HL-60/S4 treated with phorbol 12-myristate 13-acetate at 8.2 ng/mL for 4 days and 3 days (cell line): ENCODE measurements around the gene ACOX3.
"Not testable (repeated sequence)": the region's sequence is repeated elsewhere in the genome, so short reads cannot be mapped to it uniquely, and the experiment has no call there.

ENCODE experiments used
- in situ Hi-C: fragments of 300-500 bp; cut with MboI; formaldehyde crosslinking; loops from 2 replicates; pipeline ENCODE4 v1.15.0; 2022; ENCODE audit warnings: low sequenced_read_pairs

The ACOX3 gene

DNA sequence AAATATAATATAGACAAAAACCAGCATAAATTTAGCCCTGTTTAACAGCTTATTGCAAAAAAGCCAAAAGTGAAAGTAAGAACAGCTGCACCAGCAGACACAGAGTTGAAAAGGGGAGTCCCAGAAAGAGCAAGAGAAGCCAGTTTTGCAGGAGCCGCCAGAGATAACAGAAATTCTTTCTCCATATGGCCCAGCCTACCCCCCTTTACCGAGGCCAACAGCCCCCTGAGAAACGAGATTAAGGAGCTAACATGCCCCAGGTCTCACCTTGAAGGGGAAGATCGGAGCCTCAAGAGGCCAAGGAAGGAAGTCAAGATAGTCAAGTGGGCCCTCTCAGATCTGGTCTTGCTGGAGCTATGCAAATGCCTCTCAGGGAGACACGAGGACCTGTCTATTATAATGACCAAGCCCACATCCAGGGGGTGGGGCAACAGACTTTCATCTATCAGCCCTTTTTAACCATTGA lies 4.8 kb downstream of the ACOX3 start:
- in situ Hi-C loops = no loop called here

DNA sequence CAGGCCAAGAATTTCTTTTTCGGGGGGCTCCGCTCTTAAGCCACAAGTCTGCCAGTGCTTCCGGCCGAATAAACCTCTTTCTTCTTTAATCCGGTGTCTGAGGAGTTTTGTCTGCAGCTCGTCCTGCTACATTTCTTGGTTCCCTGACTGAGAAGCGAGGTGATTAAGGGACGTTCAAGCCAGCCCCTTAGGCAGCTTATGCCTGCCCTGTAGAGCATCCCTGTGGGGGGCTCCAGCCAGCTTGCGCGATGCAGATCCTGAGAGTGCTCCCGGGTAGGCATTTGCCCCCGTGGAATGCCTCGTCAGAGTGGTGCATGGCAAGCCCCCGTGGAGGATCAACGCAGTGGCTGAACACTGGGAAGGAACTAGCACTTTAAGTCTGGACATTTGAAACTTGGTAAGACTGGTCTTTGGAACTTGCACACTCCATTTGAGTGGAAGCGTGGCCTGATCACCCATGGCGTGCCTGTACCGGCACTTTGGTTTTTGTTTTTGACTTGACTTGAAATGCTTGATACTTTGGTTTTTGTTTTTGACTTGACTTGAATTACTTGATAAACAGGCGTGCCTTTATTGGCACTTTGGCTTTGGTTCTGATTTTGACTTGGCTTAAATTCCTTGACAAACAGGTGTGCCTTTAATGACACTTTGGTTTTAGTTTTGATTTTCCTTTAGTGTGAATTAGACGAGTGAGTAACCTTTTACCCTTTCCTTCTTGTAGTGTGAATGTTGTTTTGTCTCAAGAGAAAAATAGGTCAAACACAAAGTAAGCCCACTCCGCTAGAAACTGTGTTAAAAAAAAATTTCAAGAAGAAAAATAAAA lies 6.1 kb downstream of the ACOX3 start:
- in situ Hi-C loops = no loop called here

- in situ Hi-C loops = no loop called here
Measured at GRCh38 chr4:8433136-8433535, 7.4 kb downstream of the ACOX3 start.

- in situ Hi-C loops = no loop called here
Measured at GRCh38 chr4:8431553-8431952, 9.0 kb downstream of the ACOX3 start.

DNA sequence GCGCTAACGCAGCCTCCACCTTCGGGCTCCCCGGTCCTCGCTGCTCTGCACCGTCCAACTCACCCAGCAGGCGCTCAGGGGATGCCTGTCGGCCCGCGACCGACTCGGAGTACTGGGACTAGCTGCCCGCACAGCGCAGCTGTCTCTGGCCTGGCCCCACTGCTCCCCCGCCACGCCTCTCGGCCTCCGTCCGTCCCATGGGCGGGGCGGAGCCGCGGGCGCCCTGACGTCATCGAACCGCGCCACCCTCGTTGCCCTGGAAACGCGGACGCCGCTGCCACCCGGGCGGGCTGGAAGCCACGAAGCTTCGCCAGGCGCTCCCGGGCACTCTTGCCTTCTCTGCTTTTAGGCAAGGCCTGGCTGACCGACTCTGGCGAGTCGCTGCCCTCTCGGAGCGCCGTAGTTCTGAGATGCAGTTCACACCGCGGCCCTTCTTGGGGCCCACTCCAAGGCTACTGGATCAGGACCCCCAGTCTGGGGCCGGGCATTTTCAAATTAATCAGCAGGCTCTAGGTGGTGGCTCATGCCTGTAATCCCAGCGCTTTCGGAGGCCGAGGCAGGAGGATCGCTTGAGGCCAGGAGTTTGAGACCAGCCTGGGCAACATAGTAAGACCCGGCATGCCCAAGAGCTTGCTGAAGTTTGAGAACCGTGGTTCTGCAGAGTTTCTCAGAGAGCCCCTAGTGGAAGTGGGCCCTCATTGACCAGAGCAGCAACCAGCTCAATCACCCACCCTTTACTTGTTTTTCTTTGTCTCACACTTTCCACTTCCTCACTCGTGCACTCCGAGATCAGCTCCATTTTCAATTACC lies 12.0 kb downstream of the ACOX3 start:
- in situ Hi-C loops = no loop called here

DNA sequence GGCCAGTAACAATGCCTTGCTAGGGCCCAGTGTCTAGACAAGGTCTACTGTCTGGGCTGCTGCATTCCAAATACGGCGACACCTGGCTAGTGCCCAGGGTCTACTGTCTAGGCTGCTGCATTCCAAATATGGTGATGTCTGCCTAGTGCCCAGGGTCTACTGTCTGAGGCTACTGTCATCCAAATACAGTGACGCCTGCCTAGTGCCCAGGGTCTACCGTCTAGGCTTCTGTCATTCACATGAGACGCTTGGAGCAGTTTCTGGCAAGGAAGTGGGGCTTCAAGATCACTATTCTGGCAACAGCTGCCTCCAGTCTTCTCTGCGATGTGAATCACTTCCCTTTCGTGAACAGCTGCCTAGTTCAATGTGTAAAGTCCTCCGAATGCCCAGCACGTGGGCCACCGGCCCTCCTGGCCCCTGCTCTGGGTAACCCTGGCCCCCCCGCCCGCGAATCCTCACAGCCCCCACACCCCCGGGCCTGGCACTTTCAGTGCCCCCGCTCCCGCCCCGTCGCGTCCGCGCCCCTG lies 12.7 kb downstream of the ACOX3 start:
- in situ Hi-C loops = no loop called here

DNA sequence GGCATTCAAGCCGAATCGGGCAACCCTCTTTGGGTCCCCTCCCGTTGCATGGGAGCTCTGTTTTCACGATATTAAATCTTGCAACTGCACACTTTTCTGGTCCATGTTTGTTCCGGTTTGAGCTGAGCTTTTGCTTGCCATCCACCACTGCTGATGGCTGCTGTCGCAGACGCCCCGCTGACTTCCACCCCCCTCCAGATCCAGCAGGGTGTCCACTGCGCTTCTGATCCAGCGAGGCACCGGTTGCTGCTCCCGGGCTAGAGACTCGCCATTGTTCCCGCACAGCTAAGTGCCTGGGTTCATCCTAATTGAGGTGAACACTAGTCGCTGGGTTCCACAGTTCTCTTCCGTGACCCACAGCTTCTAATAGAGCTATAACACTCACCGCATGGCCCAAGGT lies 13.3 kb downstream of the ACOX3 start:
- in situ Hi-C loops = no loop called here

DNA sequence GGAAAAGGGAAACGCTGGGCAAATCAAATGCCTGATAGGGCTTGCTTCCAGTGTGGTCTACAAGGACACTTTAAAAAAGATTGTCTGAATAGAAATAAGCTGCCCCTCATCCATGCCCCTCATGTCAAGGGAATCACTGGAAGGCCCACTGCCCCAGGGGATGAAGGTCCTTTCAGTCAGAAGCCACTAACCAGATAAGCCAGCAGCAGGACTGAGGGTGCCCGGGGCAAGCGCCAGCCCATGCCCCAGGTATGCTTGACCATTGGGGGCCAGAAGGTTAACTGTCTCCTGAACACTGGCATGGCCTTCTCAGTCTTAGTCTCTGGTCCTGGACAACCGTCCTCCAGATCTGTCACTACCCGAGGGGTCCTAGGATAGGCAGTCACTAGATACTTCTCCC lies 17.7 kb downstream of the ACOX3 start:
- in situ Hi-C loops = no loop called here

DNA sequence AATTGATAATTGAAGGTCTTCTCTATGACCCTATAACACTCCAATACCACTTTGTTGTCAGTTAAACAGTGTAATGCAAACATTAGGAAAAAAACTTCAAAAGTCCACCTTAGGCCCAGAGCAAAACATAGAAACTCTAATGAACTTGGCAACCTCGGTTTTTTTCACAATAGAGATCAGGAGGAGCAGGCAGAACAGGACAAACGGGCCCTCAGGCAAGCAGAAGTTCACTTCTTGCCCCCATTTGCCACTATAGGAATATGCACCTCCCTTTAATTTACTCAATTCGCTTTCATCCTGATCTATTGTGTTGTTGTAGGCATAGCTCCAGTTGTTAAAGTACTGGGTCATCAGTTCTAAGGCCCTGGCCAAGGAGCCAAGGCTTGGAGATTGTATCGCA lies 18.2 kb downstream of the ACOX3 start:
- in situ Hi-C loops = no loop called here

GRCh38 chr4:8420151-8420550 lies 20.4 kb downstream of the ACOX3 start:
- in situ Hi-C loops = not testable (repeated sequence)

DNA sequence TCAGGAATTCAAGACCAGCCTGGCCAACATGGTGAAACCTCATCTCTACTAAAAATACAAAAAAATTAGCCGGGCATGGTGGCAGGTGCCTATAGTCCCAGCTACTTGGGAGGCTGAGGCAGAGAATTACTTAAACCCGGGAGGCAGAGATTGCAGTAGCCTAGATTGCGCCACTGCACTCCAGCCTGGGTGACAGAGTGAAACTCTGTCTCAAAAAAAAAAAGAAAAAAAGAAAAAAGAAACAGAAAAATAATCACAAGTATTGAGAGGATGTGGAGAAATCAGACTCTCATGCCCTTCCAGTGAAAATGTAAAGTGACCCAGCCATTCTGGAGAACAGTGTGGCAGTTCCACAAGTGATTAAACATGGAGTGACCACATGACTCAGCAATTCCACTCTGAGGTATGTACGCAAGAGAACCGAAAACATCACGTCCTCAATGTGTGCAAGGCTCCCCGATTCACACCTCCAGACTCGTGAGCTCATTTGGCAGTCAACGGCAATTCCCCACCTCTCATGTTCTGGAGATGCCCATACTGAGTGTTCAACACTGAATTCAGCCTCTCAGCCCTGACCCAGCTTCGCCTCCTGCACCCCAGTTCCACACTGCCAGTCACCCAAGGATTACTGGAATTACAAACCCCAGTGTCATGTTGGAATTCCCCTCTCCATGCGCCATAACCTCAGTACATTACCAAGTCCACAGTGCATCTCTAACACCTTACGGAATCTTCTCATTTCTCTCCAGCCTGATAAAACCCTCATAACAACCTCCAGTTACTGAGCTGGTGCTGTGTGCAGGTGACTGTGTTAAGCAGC lies 21.1 kb downstream of the ACOX3 start:
- in situ Hi-C loops = no loop called here

- in situ Hi-C loops = no loop called here
Measured at GRCh38 chr4:8417071-8417614, 23.4 kb downstream of the ACOX3 start.

DNA sequence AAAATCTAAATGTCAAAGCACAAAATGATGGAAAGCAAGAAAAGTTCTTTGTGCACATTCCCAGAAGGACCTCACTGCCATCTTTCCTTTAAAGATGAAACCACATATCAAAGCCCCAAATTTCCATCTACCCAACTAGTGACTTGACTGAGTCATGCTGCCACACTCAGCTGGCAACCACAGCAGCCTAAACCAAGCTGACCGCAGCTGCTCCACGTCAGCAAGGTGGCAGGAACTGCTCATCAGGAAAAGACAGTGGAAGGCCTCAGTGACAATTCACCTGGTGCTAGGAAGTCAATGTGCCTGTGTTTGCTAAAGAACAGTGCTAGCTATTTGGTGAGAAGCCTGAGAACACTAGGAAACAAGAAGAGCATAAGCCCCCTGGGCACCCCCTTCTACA lies 26.1 kb downstream of the ACOX3 start:
- in situ Hi-C loops = no loop called here

- in situ Hi-C loops = no loop called here
Measured at GRCh38 chr4:8412288-8412687, 28.2 kb downstream of the ACOX3 start.

GRCh38 chr4:8411351-8412180 lies 29.0 kb downstream of the ACOX3 start:
- in situ Hi-C loops = no loop called here

DNA sequence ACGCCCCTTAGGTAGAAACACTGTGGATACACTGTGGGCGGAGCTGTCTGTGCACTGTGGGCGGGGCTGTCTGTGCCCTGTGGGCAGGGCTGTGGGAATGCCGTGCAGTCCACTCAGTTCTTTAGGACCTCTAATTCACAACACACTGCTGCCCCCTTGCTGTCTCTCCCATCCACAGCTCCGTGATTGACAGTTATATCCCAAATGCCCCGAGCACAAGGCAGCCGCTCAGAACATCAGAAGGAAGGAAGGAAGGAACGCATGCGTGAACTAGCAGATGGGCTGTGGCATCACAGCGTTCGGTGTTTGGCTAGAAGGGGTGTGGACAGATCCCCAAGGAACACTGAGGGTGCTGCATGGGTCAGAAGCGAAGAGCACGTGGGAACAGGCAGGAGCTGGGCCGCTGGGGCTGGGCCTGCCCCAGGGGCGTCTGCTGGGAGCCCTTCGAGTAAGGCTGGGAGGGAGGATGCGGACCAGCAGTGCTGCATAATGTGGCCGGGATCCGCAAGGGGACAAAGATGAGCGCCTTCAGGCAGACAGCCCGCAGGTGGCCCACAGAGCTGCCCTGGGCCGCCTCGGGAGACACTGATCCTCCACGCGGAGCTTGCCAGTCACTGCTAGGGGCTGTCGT lies 29.8 kb downstream of the ACOX3 start:
- in situ Hi-C loops = no loop called here

DNA sequence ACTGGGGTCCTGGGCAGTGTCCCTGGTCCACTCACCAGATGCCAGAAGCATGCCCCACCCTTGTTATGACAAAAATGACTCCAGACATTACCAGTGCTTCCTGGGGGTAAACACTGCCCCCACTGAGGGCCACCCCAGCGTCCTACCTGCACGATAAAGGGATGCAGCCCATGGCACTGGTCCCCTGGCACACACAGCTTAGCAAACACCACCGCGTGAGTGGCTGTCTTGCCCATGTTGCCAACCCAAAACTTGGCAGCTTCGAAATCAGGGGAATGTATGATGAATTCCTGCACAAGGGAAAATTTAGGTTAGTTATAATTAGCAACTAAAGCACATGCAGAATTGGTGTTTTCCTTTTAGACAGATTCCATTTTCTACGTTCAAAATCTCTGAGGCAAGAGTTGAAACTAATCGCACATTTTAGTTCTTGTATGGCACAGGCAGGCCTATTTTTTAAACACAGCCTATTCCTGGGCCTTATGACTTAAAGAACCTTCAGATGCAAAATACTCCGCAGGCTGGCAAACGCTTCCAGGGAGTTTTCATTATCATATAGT lies 30.4 kb downstream of the ACOX3 start:
- in situ Hi-C loops = no loop called here

GRCh38 chr4:8409264-8410065 lies 31.1 kb downstream of the ACOX3 start:
- in situ Hi-C loops = loop anchor here (10.0 kb wide), 1 partner anchor 165 kb away; no protein-coding TSS in a partner anchor
